Activated naive CD4-positive, alpha-beta T cell treated with Interleukin-2 at 50 U/mL for 16 hours (primary cell): ENCODE data around the gene KIAA0232.
"Not testable (repeated sequence)": the region's sequence is repeated elsewhere in the genome, so short reads cannot be mapped to it uniquely, and the experiment has no call there.

Source experiments
- DNase-seq: peaks from one replicate; pipeline ENCODE4 v3.0.0-alpha.2; 2020

Gene KIAA0232

GRCh38 chr4:6755088-6755753, 27.3 kb upstream of the KIAA0232 start:
- no peak for DNase-seq

- not testable (repeated sequence) for DNase-seq
Measured at GRCh38 chr4:6756345-6756744, 26.2 kb upstream of the KIAA0232 start.

GRCh38 chr4:6758728-6759127, 23.8 kb upstream of the KIAA0232 start:
- no peak for DNase-seq

GRCh38 chr4:6760865-6761264, 21.7 kb upstream of the KIAA0232 start:
- no peak for DNase-seq

GRCh38 chr4:6761649-6762615, 20.6 kb upstream of the KIAA0232 start:
- DNase-seq = no peak

- DNase-seq = no peak
Measured at GRCh38 chr4:6763330-6763851, 19.1 kb upstream of the KIAA0232 start.

GRCh38 chr4:6764976-6765620, 17.4 kb upstream of the KIAA0232 start:
- DNase-seq = no peak

GRCh38 chr4:6765703-6766102, 16.8 kb upstream of the KIAA0232 start:
- DNase-seq = no peak

- DNase-seq = no peak
Measured at GRCh38 chr4:6767386-6767747, 15.2 kb upstream of the KIAA0232 start.

- no peak for DNase-seq
Measured at GRCh38 chr4:6767748-6768538, 14.6 kb upstream of the KIAA0232 start.

- no peak for DNase-seq
Measured at GRCh38 chr4:6768539-6768905, 14.0 kb upstream of the KIAA0232 start.

- DNase-seq = no peak
Measured at GRCh38 chr4:6769233-6769988, 13.1 kb upstream of the KIAA0232 start.

- DNase-seq = no peak
Measured at GRCh38 chr4:6769989-6770420, 12.5 kb upstream of the KIAA0232 start.

GRCh38 chr4:6770581-6771228, 11.8 kb upstream of the KIAA0232 start:
- no peak for DNase-seq

GRCh38 chr4:6771229-6771671, 11.3 kb upstream of the KIAA0232 start:
- DNase-seq = no peak

GRCh38 chr4:6772223-6772928, 10.2 kb upstream of the KIAA0232 start:
- no peak for DNase-seq

- no peak for DNase-seq
Measured at GRCh38 chr4:6773106-6773505, 9.4 kb upstream of the KIAA0232 start.

- DNase-seq = no peak
Measured at GRCh38 chr4:6773616-6774540, 8.6 kb upstream of the KIAA0232 start.

GRCh38 chr4:6775746-6776145, 6.8 kb upstream of the KIAA0232 start:
- DNase-seq = no peak
